Right lobe of liver (tissue), 6 donors: ENCODE results near the gene ADGRE3. TPM values are rescaled to one million over a fixed set of nuclear protein-coding genes. Genes with fewer than 3 reads are reported as not detected.

Source experiments
- ATAC-seq, 4 donors: fragments of 200-7000 bp; cut with Tn5 transposase; one replicate each; pipeline ENCODE4 v1.9.1; 2020; ENCODE audit warnings: mild to moderate bottlenecking in 4 of 4, moderate library complexity in 4 of 4
- DNase-seq, 3 donors: peaks; one replicate each; pipeline ENCODE4 v3.0.0-alpha.2; 2020
- H3K27ac ChIP-seq, 3 donors: fragments of 200-600 bp; one replicate each; pipeline ENCODE4 v1.8.0; 2022
- H3K27me3 ChIP-seq, 2 donors: fragments of 200-600 bp; one replicate each; pipeline ENCODE4 v1.8.0; 2022
- H3K36me3 ChIP-seq, 4 donors: fragments of 200-600 bp; sonication (generic) in 1 of 4; one replicate each; pipeline versions ENCODE4 v1.5.1 to v1.8.0; 2017 to 2022; ENCODE audit warnings: control low read depth in 1 of 4
- H3K4me1 ChIP-seq, 4 donors: fragments of 200-600 bp; sonication (generic) in 1 of 4; one replicate each; pipeline versions ENCODE4 v1.5.1 to v1.8.0; 2017 to 2022; ENCODE audit warnings: control low read depth in 1 of 4
- H3K4me3 ChIP-seq, 3 donors: fragments of 200-600 bp; one replicate each; pipeline ENCODE4 v1.8.0; 2022
- H3K9me3 ChIP-seq, 4 donors: fragments of 200-600 bp; sonication (generic) in 1 of 4; one replicate each; pipeline versions ENCODE4 v1.5.1 to v1.8.0; 2017 to 2022; ENCODE audit warnings: control low read depth in 1 of 4
- CTCF ChIP-seq, 4 donors: fragments of 200-600 bp in 3 of 4; fragments of 450-650 bp in 1 of 4; IDR thresholded peaks; one replicate each; pipeline versions ENCODE4 v1.5.1 to v1.8.0; 2016 to 2022; ENCODE audit warnings: antibody characterized with exemption in 4 of 4, mild to moderate bottlenecking in 2 of 4
- POLR2A ChIP-seq: fragments of 450-650 bp; IDR thresholded peaks from one replicate; pipeline ENCODE4 v1.6.1; 2017; ENCODE audit warnings: antibody characterized with exemption, mild to moderate bottlenecking
- WGBS: methylation state at CpG from one replicate; pipeline ENCODE4 v1.1.6; 2018; ENCODE audit warnings: low coverage, low lambda C conversion rate; ENCODE audit not compliant: insufficient coverage; ENCODE audit errors: missing lambda C conversion rate; 5-methylcytosine and 5-hydroxymethylcytosine counted together
- intact Hi-C, 2 donors: fragments of 100-400 bp; cut with DNase I; formaldehyde crosslinking; loops; one replicate each; pipeline versions ENCODE4 v1.11.2 to v1.14.1; 2022
- total RNA-seq, 6 experiments: library from RNA; depleted of rRNA in 2 of 6; stranded (reverse); fragments of >200 nt in 2 of 6; fragmentation: NEBNext Ultra II Directional in 3 of 6; extraction: Animal tissue kit (Norgen Biotek cat#: 25700) in 3 of 6; gene quantifications; one replicate each; pipeline versions ENCODE4 v1.1.0 to v1.2.4, GENCODE V29; 2016 to 2023
- donor health status: DM: no; HTN: yes; CAD: no.
- donor health status: DM: no; HTN: no; CAD: no.
- donor health status: DM: no; HTN: no; CAD: no.
- donor health status: DM: no; HTN: yes; CAD: no.
- donor health status: DM: no; HTN: yes; CAD: no.

ADGRE3 gene
- total RNA-seq, 6 experiments from 2014 or later, result 0.09 to 0.53 (median 0.24) TPM; not detected in 2

GRCh38 chr19:14715841-14716240 lies 41.2 kb upstream of the ADGRE3 start:
- intact Hi-C loops, result no loop called here
- ATAC-seq, result no peak
- DNase-seq, result no peak
- H3K4me1 ChIP-seq, result no peaks in the 10 kb centered on the region
- no peaks in the 10 kb centered on the region for H3K27me3 ChIP-seq
- H3K9me3 ChIP-seq, result peaks cover 0 to 34% (median 21%) of the 10 kb centered on the region in 4 donors
- WGBS, result 96% methylated on average over 2 of the region's 4 CpGs
- no peak overlapping the region for H3K27ac ChIP-seq
- H3K36me3 ChIP-seq, result peaks cover 0 to 31% (median 18%) of the 10 kb centered on the region in 4 donors
- H3K4me3 ChIP-seq, result no peak overlapping the region
- TF ChIP-seq POLR2A (no peak), CTCF (IDR thresholded peaks at IDR 0.05) (no peak)

DNA sequence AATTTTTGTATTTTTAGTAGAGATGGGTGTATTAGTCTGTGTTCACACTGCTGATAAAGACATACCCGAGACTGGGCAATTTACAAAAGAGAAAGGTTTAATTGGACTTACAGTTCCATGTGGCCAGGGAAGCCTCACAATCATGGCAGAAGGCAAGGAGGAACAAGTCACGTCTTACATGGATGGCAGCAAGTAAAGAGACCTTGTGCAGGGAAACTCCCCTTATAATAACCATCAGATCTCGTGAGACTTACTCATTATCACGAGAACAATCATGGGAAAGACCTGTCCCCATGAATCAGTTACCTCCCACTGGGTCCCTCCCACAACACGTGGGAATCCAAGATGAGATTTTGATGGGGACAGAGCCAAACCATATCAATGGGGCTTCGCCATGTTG lies 29.8 kb upstream of the ADGRE3 start:
- intact Hi-C loops, result no loop called here
- peaks cover 0 to 51% (median 26%) of the 10 kb centered on the region in 4 donors for H3K36me3 ChIP-seq

DNA sequence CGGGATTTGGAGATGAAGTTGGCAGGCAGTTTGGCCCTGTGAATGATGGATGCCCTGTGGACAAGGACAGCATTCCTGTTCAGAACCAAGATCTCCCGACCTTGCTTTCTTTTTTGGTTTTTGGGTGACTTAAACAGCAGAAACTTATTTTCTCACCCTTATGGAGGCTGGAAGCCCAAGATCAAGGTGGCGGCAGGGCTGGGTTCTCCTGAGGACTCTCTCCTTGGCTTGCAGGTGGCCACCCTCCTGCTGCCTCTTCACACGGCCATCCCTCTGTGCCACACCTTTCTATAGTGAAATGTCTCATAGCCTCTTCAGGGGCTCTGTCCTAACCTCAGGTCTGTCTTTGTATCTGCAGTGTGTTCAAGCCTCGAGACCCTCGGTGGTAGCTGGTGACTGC lies 29.2 kb upstream of the ADGRE3 start:
- Histone ChIP-seq H3K4me3 (no peak overlapping the region), H3K27ac (no peak overlapping the region), H3K9me3 (no peaks in the 10 kb centered on the region), H3K36me3 (peaks cover 0 to 51% (median 22%) of the 10 kb centered on the region in 4 donors), H3K4me1 (no peaks in the 10 kb centered on the region), H3K27me3 (no peaks in the 10 kb centered on the region)
- DNase-seq (no peak), ATAC-seq (no peak)
- TF ChIP-seq POLR2A, result no peak
- no peak for TF ChIP-seq CTCF (IDR thresholded peaks at IDR 0.05)
- 87% methylated on average over 3 of the region's 6 CpGs for WGBS
- intact Hi-C loops, result no loop called here

More for the DNA sequence above, 29.8 kb upstream of the ADGRE3 start:
- Histone ChIP-seq H3K9me3 (no peaks in the 10 kb centered on the region), H3K27me3 (no peaks in the 10 kb centered on the region), H3K27ac (no peak overlapping the region), H3K4me3 (no peak overlapping the region), H3K4me1 (no peaks in the 10 kb centered on the region)
- DNase-seq (no peak), ATAC-seq (no peak)
- 76% methylated on average over 3 of the region's 6 CpGs for WGBS
- no peak for TF ChIP-seq CTCF (IDR thresholded peaks at IDR 0.05)
- no peak for TF ChIP-seq POLR2A

- WGBS, result 93% methylated on average over 4 of the region's 9 CpGs
- no peak for TF ChIP-seq CTCF (IDR thresholded peaks at IDR 0.05)
- no peak for TF ChIP-seq POLR2A
- H3K27ac ChIP-seq, result no peak overlapping the region
- no peaks in the 10 kb centered on the region for H3K27me3 ChIP-seq
- H3K4me3 ChIP-seq, result no peak overlapping the region
- H3K36me3 ChIP-seq, result peaks cover 0 to 48% (median 21%) of the 10 kb centered on the region in 4 donors
- H3K4me1 ChIP-seq, result no peaks in the 10 kb centered on the region
- intact Hi-C loops, result no loop called here
- ATAC-seq, result no peak
- no peak for DNase-seq
- no peaks in the 10 kb centered on the region for H3K9me3 ChIP-seq
Observed at GRCh38 chr19:14700711-14701375, 26.2 kb upstream of the ADGRE3 start.
